ENCODE results near the gene SLC1A1.

DNA sequence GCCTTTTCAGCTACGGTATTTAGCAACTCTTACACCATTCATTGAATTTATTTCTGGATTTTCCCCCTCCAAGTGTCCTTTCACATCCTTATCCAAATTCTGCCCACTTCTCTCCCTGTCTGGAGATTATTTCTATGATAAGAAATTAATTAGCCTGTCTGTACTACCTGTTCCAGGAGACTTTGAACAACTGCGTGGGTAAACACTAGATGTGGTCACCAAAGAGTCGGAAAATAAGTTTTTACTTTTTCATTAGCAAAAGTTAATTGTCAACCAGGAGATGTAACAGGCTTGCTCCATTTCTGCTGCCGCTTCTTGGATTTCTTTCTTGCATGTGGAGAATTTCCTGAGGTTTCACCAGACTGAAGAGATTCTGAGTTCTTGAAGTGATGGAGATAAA lies 14.0 kb downstream of the SLC1A1 start:
- no peak for TF ChIP-seq NFATC4 (CRISPR knock-in tag; IDR thresholded peaks at IDR 0.05)
- TF ChIP-seq, protein P1, sequence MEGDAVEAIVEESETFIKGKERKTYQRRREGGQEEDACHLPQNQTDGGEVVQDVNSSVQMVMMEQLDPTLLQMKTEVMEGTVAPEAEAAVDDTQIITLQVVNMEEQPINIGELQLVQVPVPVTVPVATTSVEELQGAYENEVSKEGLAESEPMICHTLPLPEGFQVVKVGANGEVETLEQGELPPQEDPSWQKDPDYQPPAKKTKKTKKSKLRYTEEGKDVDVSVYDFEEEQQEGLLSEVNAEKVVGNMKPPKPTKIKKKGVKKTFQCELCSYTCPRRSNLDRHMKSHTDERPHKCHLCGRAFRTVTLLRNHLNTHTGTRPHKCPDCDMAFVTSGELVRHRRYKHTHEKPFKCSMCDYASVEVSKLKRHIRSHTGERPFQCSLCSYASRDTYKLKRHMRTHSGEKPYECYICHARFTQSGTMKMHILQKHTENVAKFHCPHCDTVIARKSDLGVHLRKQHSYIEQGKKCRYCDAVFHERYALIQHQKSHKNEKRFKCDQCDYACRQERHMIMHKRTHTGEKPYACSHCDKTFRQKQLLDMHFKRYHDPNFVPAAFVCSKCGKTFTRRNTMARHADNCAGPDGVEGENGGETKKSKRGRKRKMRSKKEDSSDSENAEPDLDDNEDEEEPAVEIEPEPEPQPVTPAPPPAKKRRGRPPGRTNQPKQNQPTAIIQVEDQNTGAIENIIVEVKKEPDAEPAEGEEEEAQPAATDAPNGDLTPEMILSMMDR (IDR thresholded peaks at IDR 0.05), result no peak
- no peak for TF ChIP-seq CREB1 (CRISPR knock-in tag; IDR thresholded peaks at IDR 0.05)
- TF ChIP-seq, protein P2, sequence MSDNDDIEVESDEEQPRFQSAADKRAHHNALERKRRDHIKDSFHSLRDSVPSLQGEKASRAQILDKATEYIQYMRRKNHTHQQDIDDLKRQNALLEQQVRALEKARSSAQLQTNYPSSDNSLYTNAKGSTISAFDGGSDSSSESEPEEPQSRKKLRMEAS (CRISPR knock-in tag; IDR thresholded peaks at IDR 0.05), result no peak
- TF ChIP-seq ZBTB21 (CRISPR knock-in tag; IDR thresholded peaks at IDR 0.05; ENCODE audit: borderline replicate concordance), result no peak
- TF ChIP-seq IRF2 (CRISPR knock-in tag; IDR thresholded peaks at IDR 0.05; ENCODE audit: borderline replicate concordance, low read depth), result no peak
- TF ChIP-seq, protein P3, sequence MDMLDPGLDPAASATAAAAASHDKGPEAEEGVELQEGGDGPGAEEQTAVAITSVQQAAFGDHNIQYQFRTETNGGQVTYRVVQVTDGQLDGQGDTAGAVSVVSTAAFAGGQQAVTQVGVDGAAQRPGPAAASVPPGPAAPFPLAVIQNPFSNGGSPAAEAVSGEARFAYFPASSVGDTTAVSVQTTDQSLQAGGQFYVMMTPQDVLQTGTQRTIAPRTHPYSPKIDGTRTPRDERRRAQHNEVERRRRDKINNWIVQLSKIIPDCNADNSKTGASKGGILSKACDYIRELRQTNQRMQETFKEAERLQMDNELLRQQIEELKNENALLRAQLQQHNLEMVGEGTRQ (CRISPR knock-in tag; IDR thresholded peaks at IDR 0.05), result no peak
- TF ChIP-seq SP1 (CRISPR knock-in tag; conservative IDR thresholded peaks at IDR 0.05), result no peak
- no peak for TF ChIP-seq TCF7 (CRISPR knock-in tag; IDR thresholded peaks at IDR 0.05; ENCODE audit: low read depth)
- TF ChIP-seq TP53 (CRISPR knock-in tag; IDR thresholded peaks at IDR 0.05), result no peak
- no peak for TF ChIP-seq NR1H2 (CRISPR knock-in tag; IDR thresholded peaks at IDR 0.05)
- TF ChIP-seq ZNF219 (CRISPR knock-in tag; IDR thresholded peaks at IDR 0.05; ENCODE audit: borderline replicate concordance), result no peak
